Liver (tissue), 3 donors: Measurements from ENCODE around the gene SOHLH1.

Source experiments
- EGR1 ChIP-seq, 2 donors: IDR thresholded peaks; 2 replicates each; pipeline ENCODE4 v1.6.1; 2016 to 2018; ENCODE audit warnings: antibody characterized with exemption in 2 of 2, low read depth in 2 of 2
- NR2F2 ChIP-seq: IDR thresholded peaks from 2 replicates; pipeline ENCODE4 v1.6.1; 2016; ENCODE audit warnings: antibody characterized with exemption
- SP1 ChIP-seq: IDR thresholded peaks from 2 replicates; pipeline ENCODE4 v1.6.1; 2018; ENCODE audit warnings: antibody characterized with exemption, mild to moderate bottlenecking
- TAF1 ChIP-seq: conservative IDR thresholded peaks from 2 replicates; pipeline ENCODE4 v1.6.1; 2016; ENCODE audit warnings: antibody characterized with exemption, mild to moderate bottlenecking
- TF ChIP-seq, protein P1 (sequence below): fragments of 150-350 bp; IDR thresholded peaks from 2 replicates; pipeline ENCODE4 v1.5.1; 2017; ENCODE audit warnings: improper control_type of control experiment, low read depth, low read length; ENCODE audit not compliant: missing input control
- TF ChIP-seq, protein P2 (sequence below): IDR thresholded peaks from 2 replicates; pipeline ENCODE4 v1.6.1; 2016; ENCODE audit warnings: antibody characterized with exemption
- TF ChIP-seq, protein P3 (sequence below): IDR thresholded peaks from 2 replicates; pipeline ENCODE4 v1.6.1; 2016; ENCODE audit warnings: antibody characterized with exemption
- donor health status: healthy.
- donor health status: healthy.

DNA sequence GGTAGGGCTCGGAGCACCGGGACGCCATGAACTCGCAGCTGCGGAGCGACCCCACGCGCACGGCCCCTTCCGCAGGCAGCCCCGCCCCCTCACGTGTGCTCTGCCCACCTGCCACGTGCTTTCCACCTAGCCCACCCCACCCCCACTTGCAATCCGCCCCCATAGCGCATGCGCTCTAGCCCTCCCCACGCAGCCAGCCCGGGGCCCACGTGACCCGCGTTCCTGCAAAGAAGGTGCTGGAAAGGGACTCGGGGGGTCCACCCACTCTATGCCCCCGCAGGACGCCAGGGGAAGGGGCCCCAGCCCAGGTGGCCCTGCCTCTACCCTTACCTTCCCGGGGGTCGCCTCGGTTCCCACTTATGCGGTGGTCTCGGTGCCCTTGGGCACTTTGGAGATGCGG, at the start of gene SOHLH1:
- TF ChIP-seq NR2F2 (no peak), SP1 (no peak), TAF1 (no peak), EGR1 (IDR thresholded peaks at IDR 0.05; ENCODE audit: low read depth in 2 of 2) (no peak)
- TF ChIP-seq, protein P1, sequence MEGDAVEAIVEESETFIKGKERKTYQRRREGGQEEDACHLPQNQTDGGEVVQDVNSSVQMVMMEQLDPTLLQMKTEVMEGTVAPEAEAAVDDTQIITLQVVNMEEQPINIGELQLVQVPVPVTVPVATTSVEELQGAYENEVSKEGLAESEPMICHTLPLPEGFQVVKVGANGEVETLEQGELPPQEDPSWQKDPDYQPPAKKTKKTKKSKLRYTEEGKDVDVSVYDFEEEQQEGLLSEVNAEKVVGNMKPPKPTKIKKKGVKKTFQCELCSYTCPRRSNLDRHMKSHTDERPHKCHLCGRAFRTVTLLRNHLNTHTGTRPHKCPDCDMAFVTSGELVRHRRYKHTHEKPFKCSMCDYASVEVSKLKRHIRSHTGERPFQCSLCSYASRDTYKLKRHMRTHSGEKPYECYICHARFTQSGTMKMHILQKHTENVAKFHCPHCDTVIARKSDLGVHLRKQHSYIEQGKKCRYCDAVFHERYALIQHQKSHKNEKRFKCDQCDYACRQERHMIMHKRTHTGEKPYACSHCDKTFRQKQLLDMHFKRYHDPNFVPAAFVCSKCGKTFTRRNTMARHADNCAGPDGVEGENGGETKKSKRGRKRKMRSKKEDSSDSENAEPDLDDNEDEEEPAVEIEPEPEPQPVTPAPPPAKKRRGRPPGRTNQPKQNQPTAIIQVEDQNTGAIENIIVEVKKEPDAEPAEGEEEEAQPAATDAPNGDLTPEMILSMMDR = no peak
- TF ChIP-seq, protein P2, sequence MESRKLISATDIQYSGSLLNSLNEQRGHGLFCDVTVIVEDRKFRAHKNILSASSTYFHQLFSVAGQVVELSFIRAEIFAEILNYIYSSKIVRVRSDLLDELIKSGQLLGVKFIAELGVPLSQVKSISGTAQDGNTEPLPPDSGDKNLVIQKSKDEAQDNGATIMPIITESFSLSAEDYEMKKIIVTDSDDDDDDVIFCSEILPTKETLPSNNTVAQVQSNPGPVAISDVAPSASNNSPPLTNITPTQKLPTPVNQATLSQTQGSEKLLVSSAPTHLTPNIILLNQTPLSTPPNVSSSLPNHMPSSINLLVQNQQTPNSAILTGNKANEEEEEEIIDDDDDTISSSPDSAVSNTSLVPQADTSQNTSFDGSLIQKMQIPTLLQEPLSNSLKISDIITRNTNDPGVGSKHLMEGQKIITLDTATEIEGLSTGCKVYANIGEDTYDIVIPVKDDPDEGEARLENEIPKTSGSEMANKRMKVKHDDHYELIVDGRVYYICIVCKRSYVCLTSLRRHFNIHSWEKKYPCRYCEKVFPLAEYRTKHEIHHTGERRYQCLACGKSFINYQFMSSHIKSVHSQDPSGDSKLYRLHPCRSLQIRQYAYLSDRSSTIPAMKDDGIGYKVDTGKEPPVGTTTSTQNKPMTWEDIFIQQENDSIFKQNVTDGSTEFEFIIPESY = no peak
- TF ChIP-seq, protein P3, sequence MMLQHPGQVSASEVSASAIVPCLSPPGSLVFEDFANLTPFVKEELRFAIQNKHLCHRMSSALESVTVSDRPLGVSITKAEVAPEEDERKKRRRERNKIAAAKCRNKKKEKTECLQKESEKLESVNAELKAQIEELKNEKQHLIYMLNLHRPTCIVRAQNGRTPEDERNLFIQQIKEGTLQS = no peak
